Activated CD4-positive, alpha-beta memory T cell treated with anti-CD3 and anti-CD28 coated beads for 36 hours (primary cell): ENCODE measurements around the gene NPEPL1. TPM values are rescaled to one million over a fixed set of nuclear protein-coding genes. Genes with fewer than 3 reads are reported as not detected.

Experiments used
- total RNA-seq, 2 experiments: library from RNA; stranded (reverse); gene quantifications; one replicate each; pipeline ENCODE4 v1.2.3, GENCODE V29; 2021

NPEPL1 gene
- total RNA-seq, 2 experiments from 2014 or later, result 17.8 to 18.8 TPM

Other genes starting within 250 kb of the NPEPL1 start
- not detected for gene APCDD1L, start 177.4 kb upstream of the NPEPL1 start, total RNA-seq
- 100 to 1,000 TPM in 1 of 2 experiments, 10 to 100 TPM in 1; 88.7 to 104 TPM for gene STX16, start 41.5 kb upstream of the NPEPL1 start, total RNA-seq
- 1 to 10 TPM; 1.1 to 1.3 TPM for gene GNAS-AS1, start 158.1 kb downstream of the NPEPL1 start, total RNA-seq
- 100 to 1,000 TPM; 658 to 692 TPM for gene GNAS, start 159.9 kb downstream of the NPEPL1 start, total RNA-seq